Measurements from ENCODE around the gene ST3GAL5. TPM values are rescaled to one million over a fixed set of nuclear protein-coding genes. Genes with fewer than 3 reads are reported as not detected.

The ST3GAL5 gene
- total and polyA plus RNA-seq, 2 of the 8 experiments (the other 6 are each of a cell fraction or from before 2014, with no cell fraction given): 1.9 to 4.5 TPM

DNA sequence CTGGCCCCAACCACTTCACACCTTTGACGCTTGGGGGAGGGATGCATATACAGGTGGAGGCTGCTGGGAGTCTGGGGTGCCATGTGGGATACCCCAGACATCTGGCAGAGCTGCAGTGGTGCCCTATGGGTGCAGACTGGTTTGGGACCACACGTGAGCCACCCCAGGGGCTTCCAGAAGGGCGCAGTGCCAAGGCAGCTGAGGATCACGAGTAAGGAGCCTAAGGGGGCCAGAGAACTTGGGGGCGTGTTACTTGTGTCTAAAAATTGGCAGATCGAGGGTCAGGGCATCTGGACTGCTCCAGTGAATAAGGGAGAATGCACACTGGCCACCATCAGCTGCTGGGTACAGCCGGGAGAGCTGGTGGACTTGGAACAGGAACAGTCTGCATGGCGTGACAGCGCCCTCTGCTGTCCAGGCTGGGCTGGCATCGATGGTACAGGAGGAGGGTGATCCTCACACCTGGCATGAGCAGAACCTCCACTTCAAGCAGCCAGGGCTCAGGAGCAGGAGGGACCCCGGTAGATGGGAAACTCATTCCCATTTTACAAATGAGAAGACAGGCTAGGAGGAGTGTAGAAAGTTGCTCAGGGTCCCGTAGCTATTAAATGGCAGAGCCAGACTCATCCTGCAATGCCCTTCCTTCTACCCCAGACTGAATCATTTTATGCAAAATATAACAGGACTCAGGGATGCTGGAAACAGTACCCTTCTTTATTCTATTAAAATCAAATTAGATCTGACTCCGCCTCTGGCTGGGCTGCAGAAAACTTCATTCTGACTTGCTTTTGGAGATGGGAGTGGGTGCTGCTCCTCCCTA is 74.6 kb downstream of the ST3GAL5 start:
- H4K91ac ChIP-seq (replicated peaks; ENCODE audit: insufficient read length, low read length): no peak overlapping the region
- H2AK5ac ChIP-seq (ENCODE audit: low read depth, low read length): no peak overlapping the region
- H2BK5ac ChIP-seq (ENCODE audit: low read depth, low read length): no peak overlapping the region
- H4K20me1 ChIP-seq (replicated peaks in 1 of 2; ENCODE audit: control insufficient read depth in 1 of 2, insufficient read depth in 2 of 2, low read length in 2 of 2): no peaks in the 10 kb centered on the region
- no peaks in the 10 kb centered on the region for H3K9me3 ChIP-seq (ENCODE audit: insufficient read depth in 2 of 2, low read depth in 1 of 2, low read length in 1 of 2)
- H3K79me2 ChIP-seq (ENCODE audit: control insufficient read depth in 1 of 2, insufficient read depth in 2 of 2, low read length in 2 of 2): no peaks in the 10 kb centered on the region
- H2BK12ac ChIP-seq (ENCODE audit: low read depth, low read length): no peak overlapping the region
- FAIRE-seq (no peak), DNase-seq (ENCODE audit: low read depth in 1 of 2, low spot score in 2 of 2) (peak; percentile 81 to 97)
- no peaks in the 10 kb centered on the region; a peak in 4 of 7 replicates for H3K4me1 ChIP-seq (replicated peaks in 1 of 4; ENCODE audit: control insufficient read depth in 3 of 4, insufficient read depth in 4 of 4, low read length in 3 of 4)
- POLR2A ChIA-PET (ENCODE audit: partially characterized antibody): interaction anchor here (1.1 to 1.7 kb wide), 2 partner anchors 61 to 63 kb away, joined by 3 read pairs; partner anchors contain the start of gene ATOH8
- no peak overlapping the region for H3K4ac ChIP-seq (replicated peaks; ENCODE audit: insufficient read length, low read depth, low read length)
- no peak overlapping the region for H2BK120ac ChIP-seq (replicated peaks; ENCODE audit: low read depth, low read length)
- H3K27me3 ChIP-seq (replicated peaks in 1 of 4; ENCODE audit: control insufficient read depth in 3 of 4, extremely low read depth in 1 of 4, insufficient read depth in 3 of 4, low read length in 3 of 4): no peaks in the 10 kb centered on the region; a peak in 1 of 7 replicates
- H3K23ac ChIP-seq (ENCODE audit: insufficient read length): no peak overlapping the region
- no peaks in the 10 kb centered on the region for H3K79me1 ChIP-seq (ENCODE audit: low read depth, low read length)
- WGBS, 2 experiments (ENCODE audit: extremely low coverage in 1 of 2, insufficient coverage in 1 of 2, insufficient read length in 1 of 2, insufficient replicate concordance in 2 of 2, low coverage in 1 of 2, low lambda C conversion rate in 2 of 2, missing lambda C conversion rate in 1 of 2): 41% methylated on average over 13 of the region's 13 CpGs; no CpG with 5 or more reads in 1 of the 2 experiments
- no peak overlapping the region for H3K27ac ChIP-seq (ENCODE audit: low read depth, low read length)
- H3K18ac ChIP-seq (ENCODE audit: extremely low read depth, low read length): no peak overlapping the region
- no peaks in the 10 kb centered on the region for H3K36me3 ChIP-seq (ENCODE audit: control insufficient read depth in 2 of 4, insufficient read depth in 4 of 4, low read length in 3 of 4)
- H3K14ac ChIP-seq (ENCODE audit: insufficient read length): no peak overlapping the region
- no peak overlapping the region for H4K8ac ChIP-seq (ENCODE audit: extremely low read depth, insufficient read depth, low read length)
- H3K56ac ChIP-seq (replicated peaks; ENCODE audit: insufficient read length, low read depth, low read length): no peak overlapping the region
- no peak overlapping the region for H3K9ac ChIP-seq (replicated peaks in 1 of 4; ENCODE audit: extremely low read depth in 1 of 4, low read depth in 3 of 4, low read length in 3 of 4)
- H2BK20ac ChIP-seq (ENCODE audit: low read length): no peak overlapping the region
- H3K4me3 ChIP-seq (ENCODE audit: extremely low read depth in 1 of 4, insufficient read depth in 2 of 4, low read depth in 3 of 4, low read length in 4 of 4): no peak overlapping the region
- no peak overlapping the region for H4K5ac ChIP-seq (ENCODE audit: insufficient read length, low read depth, low read length)
- CTCF ChIA-PET (ENCODE audit: partially characterized antibody): interaction anchor here (0.6 to 11.2 kb wide), 47 partner anchors 9 to 271 kb away, joined by 3 to 128 read pairs (median 6); partner anchors contain the start of genes ATOH8 and GNLY
- peak overlapping the region; percentile 47; the same call in 1 of the 2 replicates for H2AFZ ChIP-seq (ENCODE audit: low read length)
- H3K23me2 ChIP-seq (ENCODE audit: low read depth, low read length): no peaks in the 10 kb centered on the region
- H2BK15ac ChIP-seq (ENCODE audit: low read length): no peak overlapping the region
- H3K4me2 ChIP-seq (ENCODE audit: insufficient read depth in 1 of 2, low read depth in 2 of 2, low read length in 2 of 2): no peak overlapping the region
- TF ChIP-seq SP4 (IDR thresholded peaks at IDR 0.05; ENCODE audit: low read length): no peak
- no peak for TF ChIP-seq JUND (IDR thresholded peaks at IDR 0.05; ENCODE audit: low read length)
- no peak for TF ChIP-seq TBP (IDR thresholded peaks at IDR 0.05; ENCODE audit: low read depth, low read length)
- no peak for TF ChIP-seq SIN3A (conservative IDR thresholded peaks at IDR 0.05 in 1 of 2, IDR thresholded peaks at IDR 0.05 in 1 of 2; ENCODE audit: low read depth in 1 of 2, low read length in 2 of 2)
- TF ChIP-seq POU5F1 (IDR thresholded peaks at IDR 0.05; ENCODE audit: low read depth, low read length): no peak
- no peak for TF ChIP-seq KDM4A (IDR thresholded peaks at IDR 0.05; ENCODE audit: low read depth, low read length, severe bottlenecking)

Data from H1 (cell line).